H1 (cell line): Measurements from ENCODE around the gene SH2D1A. TPM values are rescaled to one million over a fixed set of nuclear protein-coding genes. Genes with fewer than 3 reads are reported as not detected.

Experiments
- MAFK ChIP-seq: IDR thresholded peaks from 2 replicates; pipeline ENCODE4 v1.6.1; 2012; ENCODE audit warnings: low read depth, mild to moderate bottlenecking, improper control_type of control experiment, low read length
- PHF8 ChIP-seq: fragments of 200-600 bp; sonication (generic); conservative IDR thresholded peaks from 2 replicates; pipeline ENCODE4 v1.7.1; 2012; ENCODE audit warnings: low read depth, mild to moderate bottlenecking, inconsistent platforms, low read length, moderate library complexity
- RNF2 ChIP-seq: fragments of 200-900, 300-1000 bp; sonication (generic); IDR thresholded peaks from 2 replicates; pipeline ENCODE4 v1.7.1; 2016; ENCODE audit warnings: borderline replicate concordance, low read depth, mild to moderate bottlenecking, antibody characterized with exemption, low read length; ENCODE audit not compliant: poor library complexity, severe bottlenecking; ENCODE audit errors: missing control alignments
- SRF ChIP-seq: IDR thresholded peaks from 2 replicates; pipeline ENCODE4 v1.6.1; 2011; ENCODE audit warnings: mild to moderate bottlenecking, low read depth, low read length, moderate library complexity
- polyA plus RNA-seq, 7 experiments: library from polyadenylated mRNA; depleted of rRNA in 3 of 7; stranded (reverse) in 5 of 7; unstranded in 2 of 7; fragments of >200 nt in 5 of 7; fragments of 200-250 nt in 2 of 7; gene quantifications; 1 replicate in 5 of 7; 2 replicates in 1 of 7; 4 replicates in 1 of 7; pipeline versions ENCODE4 v1.2.1 to v1.2.3, GENCODE V29; 2011 to 2013; ENCODE audit warnings: missing spikeins in 2 of 7, mixed read lengths in 2 of 7
- total RNA-seq: library from RNA; stranded (reverse); fragmentation: NEBNext Ultra II Directional; extraction: Animal tissue kit (Norgen Biotek cat#: 25700); gene quantifications from 2 replicates; pipeline ENCODE4 v1.2.1, GENCODE V29; 2021
- TF ChIP-seq, protein P1 (sequence below): fragments of 300-600 bp; sonication (generic); IDR thresholded peaks from 2 replicates; pipeline ENCODE4 v1.7.1; 2012; ENCODE audit warnings: low read length, moderate library complexity, mild to moderate bottlenecking, inconsistent platforms; ENCODE audit not compliant: insufficient replicate concordance
- TF ChIP-seq, protein P2 (sequence below): IDR thresholded peaks from 2 replicates; pipeline ENCODE4 v1.6.1; 2011; ENCODE audit warnings: low read depth, mild to moderate bottlenecking, low read length; ENCODE audit not compliant: insufficient read depth

SH2D1A gene
- total and polyA plus RNA-seq, 2 of the 8 experiments (the other 6 are each of a cell fraction or from before 2014, with no cell fraction given) = not detected

DNA sequence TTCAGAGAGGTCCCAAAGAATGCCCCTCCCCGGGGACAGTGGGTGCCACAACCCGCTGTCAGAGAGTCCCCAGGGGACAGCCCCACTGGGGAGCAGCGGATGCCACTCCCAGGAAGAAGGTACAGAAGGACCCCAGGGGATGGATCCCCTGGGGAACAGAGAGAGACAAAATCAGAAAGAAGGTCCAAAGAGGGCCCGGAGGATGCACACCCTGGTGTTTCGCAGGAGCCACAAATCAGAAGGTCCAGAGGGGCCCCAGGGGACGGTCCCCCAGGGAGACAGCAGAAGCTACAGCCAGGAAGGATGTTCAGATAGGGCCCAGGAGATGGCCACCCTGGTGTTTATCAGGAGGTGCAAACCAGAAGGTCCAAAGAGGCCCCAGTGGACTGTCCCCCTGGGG, 12.5 kb upstream of the SH2D1A start (continued):
- TF ChIP-seq, protein P1, sequence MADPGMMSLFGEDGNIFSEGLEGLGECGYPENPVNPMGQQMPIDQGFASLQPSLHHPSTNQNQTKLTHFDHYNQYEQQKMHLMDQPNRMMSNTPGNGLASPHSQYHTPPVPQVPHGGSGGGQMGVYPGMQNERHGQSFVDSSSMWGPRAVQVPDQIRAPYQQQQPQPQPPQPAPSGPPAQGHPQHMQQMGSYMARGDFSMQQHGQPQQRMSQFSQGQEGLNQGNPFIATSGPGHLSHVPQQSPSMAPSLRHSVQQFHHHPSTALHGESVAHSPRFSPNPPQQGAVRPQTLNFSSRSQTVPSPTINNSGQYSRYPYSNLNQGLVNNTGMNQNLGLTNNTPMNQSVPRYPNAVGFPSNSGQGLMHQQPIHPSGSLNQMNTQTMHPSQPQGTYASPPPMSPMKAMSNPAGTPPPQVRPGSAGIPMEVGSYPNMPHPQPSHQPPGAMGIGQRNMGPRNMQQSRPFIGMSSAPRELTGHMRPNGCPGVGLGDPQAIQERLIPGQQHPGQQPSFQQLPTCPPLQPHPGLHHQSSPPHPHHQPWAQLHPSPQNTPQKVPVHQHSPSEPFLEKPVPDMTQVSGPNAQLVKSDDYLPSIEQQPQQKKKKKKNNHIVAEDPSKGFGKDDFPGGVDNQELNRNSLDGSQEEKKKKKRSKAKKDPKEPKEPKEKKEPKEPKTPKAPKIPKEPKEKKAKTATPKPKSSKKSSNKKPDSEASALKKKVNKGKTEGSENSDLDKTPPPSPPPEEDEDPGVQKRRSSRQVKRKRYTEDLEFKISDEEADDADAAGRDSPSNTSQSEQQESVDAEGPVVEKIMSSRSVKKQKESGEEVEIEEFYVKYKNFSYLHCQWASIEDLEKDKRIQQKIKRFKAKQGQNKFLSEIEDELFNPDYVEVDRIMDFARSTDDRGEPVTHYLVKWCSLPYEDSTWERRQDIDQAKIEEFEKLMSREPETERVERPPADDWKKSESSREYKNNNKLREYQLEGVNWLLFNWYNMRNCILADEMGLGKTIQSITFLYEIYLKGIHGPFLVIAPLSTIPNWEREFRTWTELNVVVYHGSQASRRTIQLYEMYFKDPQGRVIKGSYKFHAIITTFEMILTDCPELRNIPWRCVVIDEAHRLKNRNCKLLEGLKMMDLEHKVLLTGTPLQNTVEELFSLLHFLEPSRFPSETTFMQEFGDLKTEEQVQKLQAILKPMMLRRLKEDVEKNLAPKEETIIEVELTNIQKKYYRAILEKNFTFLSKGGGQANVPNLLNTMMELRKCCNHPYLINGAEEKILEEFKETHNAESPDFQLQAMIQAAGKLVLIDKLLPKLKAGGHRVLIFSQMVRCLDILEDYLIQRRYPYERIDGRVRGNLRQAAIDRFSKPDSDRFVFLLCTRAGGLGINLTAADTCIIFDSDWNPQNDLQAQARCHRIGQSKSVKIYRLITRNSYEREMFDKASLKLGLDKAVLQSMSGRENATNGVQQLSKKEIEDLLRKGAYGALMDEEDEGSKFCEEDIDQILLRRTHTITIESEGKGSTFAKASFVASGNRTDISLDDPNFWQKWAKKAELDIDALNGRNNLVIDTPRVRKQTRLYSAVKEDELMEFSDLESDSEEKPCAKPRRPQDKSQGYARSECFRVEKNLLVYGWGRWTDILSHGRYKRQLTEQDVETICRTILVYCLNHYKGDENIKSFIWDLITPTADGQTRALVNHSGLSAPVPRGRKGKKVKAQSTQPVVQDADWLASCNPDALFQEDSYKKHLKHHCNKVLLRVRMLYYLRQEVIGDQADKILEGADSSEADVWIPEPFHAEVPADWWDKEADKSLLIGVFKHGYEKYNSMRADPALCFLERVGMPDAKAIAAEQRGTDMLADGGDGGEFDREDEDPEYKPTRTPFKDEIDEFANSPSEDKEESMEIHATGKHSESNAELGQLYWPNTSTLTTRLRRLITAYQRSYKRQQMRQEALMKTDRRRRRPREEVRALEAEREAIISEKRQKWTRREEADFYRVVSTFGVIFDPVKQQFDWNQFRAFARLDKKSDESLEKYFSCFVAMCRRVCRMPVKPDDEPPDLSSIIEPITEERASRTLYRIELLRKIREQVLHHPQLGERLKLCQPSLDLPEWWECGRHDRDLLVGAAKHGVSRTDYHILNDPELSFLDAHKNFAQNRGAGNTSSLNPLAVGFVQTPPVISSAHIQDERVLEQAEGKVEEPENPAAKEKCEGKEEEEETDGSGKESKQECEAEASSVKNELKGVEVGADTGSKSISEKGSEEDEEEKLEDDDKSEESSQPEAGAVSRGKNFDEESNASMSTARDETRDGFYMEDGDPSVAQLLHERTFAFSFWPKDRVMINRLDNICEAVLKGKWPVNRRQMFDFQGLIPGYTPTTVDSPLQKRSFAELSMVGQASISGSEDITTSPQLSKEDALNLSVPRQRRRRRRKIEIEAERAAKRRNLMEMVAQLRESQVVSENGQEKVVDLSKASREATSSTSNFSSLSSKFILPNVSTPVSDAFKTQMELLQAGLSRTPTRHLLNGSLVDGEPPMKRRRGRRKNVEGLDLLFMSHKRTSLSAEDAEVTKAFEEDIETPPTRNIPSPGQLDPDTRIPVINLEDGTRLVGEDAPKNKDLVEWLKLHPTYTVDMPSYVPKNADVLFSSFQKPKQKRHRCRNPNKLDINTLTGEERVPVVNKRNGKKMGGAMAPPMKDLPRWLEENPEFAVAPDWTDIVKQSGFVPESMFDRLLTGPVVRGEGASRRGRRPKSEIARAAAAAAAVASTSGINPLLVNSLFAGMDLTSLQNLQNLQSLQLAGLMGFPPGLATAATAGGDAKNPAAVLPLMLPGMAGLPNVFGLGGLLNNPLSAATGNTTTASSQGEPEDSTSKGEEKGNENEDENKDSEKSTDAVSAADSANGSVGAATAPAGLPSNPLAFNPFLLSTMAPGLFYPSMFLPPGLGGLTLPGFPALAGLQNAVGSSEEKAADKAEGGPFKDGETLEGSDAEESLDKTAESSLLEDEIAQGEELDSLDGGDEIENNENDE = no peak
- TF ChIP-seq SRF (no peak), MAFK (no peak), RNF2 (no peak), PHF8 (no peak)
- TF ChIP-seq, protein P2, sequence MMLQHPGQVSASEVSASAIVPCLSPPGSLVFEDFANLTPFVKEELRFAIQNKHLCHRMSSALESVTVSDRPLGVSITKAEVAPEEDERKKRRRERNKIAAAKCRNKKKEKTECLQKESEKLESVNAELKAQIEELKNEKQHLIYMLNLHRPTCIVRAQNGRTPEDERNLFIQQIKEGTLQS = no peak
